ENCODE results near the gene KRT79.
"Not testable (repeated sequence)": the region's sequence is repeated elsewhere in the genome, so short reads cannot be mapped to it uniquely, and the experiment has no call there.

DNA sequence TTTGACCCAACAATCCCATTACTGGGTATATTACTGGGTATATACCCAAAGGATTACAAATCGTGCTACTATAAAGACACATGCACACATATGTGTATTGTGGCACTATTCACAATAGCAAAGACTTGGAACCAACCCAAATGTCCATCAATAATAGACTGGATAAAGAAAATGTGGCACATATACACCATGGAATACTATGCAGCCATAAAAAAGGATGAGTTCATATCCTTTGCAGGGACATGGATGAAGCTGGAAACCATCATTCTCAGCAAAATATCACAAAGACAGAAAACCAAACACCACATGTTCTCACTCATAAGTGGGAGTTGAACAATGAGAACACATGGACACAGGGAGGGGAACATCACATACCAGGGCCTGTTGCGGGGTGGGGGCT lies 22.0 kb upstream of the KRT79 start:
- TF ChIP-seq, protein P1, sequence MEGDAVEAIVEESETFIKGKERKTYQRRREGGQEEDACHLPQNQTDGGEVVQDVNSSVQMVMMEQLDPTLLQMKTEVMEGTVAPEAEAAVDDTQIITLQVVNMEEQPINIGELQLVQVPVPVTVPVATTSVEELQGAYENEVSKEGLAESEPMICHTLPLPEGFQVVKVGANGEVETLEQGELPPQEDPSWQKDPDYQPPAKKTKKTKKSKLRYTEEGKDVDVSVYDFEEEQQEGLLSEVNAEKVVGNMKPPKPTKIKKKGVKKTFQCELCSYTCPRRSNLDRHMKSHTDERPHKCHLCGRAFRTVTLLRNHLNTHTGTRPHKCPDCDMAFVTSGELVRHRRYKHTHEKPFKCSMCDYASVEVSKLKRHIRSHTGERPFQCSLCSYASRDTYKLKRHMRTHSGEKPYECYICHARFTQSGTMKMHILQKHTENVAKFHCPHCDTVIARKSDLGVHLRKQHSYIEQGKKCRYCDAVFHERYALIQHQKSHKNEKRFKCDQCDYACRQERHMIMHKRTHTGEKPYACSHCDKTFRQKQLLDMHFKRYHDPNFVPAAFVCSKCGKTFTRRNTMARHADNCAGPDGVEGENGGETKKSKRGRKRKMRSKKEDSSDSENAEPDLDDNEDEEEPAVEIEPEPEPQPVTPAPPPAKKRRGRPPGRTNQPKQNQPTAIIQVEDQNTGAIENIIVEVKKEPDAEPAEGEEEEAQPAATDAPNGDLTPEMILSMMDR (IDR thresholded peaks at IDR 0.05), result not testable (repeated sequence)
- TF ChIP-seq POLR2AphosphoS5 (IDR thresholded peaks at IDR 0.05), result not testable (repeated sequence)
